SH-SY5Y (cell line): ENCODE data around the gene CTNND2.

Experiments
- GATA2 ChIP-seq: IDR thresholded peaks from 2 replicates; pipeline ENCODE4 v1.6.1; 2011; ENCODE audit warnings: mild to moderate bottlenecking, low read depth, low read length
- GATA3 ChIP-seq: IDR thresholded peaks from 2 replicates; pipeline ENCODE4 v1.6.1; 2011; ENCODE audit warnings: low read depth, mild to moderate bottlenecking, low read length, moderate library complexity

DNA sequence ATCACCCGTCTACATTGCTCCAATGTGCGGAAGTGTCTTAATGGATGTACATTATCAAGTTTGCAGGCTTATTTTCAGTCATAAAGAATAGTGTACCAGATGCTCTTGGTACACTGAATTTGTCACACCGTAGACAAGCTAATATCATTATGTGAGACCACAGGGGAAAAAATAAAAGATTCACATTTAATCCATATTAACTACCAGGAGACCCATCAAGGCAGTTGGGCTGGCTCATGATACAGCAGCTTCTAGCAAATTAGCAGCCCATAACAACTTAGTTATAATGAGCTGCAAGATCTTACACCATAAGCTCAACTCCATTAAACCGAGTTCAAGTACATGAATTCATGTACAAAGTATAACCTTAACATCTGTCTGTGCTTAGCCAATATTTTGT, 324.9 kb downstream of the CTNND2 start:
- no peak for TF ChIP-seq GATA2
- no peak for TF ChIP-seq GATA3
